HG02885 (cell line): ENCODE results near the gene STXBP3.
A peak's percentile ranks its signal among the peaks of the same experiment; 100 is the strongest.
"Not testable (repeated sequence)": the region's sequence is repeated elsewhere in the genome, so short reads cannot be mapped to it uniquely, and the experiment has no call there.

Experiments used
- ATAC-seq: cut with Tn5 transposase; IDR thresholded peaks from one replicate; pipeline ENCODE4 v1.9.1; 2021; ENCODE audit warnings: mild to moderate bottlenecking; ENCODE audit not compliant: unreplicated experiment, poor library complexity

The STXBP3 gene

GRCh38 chr1:108746382-108747170 is at the start of gene STXBP3:
STXBP3 (plus strand) TSS chr1:108746674; CDS start chr1:108746738, 64 bp downstream.
- peak; percentile 91 for ATAC-seq

- ATAC-seq: no peak
These were observed 46.8 kb upstream of the STXBP3 start for GRCh38 chr1:108699375-108700332.

GRCh38 chr1:108701176-108701849 is 45.2 kb upstream of the STXBP3 start:
- ATAC-seq: no peak

- not testable (repeated sequence) for ATAC-seq
These were observed 44.4 kb upstream of the STXBP3 start for GRCh38 chr1:108702109-108702508.

- peak; percentile 27 for ATAC-seq
These were observed 42.5 kb upstream of the STXBP3 start for GRCh38 chr1:108703939-108704338.

- ATAC-seq: no peak
These were observed 42.0 kb upstream of the STXBP3 start for GRCh38 chr1:108704496-108704895.

GRCh38 chr1:108706643-108707042 is 39.8 kb upstream of the STXBP3 start:
- no peak for ATAC-seq

- ATAC-seq: peak; percentile 60
These were observed 37.5 kb upstream of the STXBP3 start for GRCh38 chr1:108708691-108709660.

- ATAC-seq: no peak
These were observed 33.8 kb upstream of the STXBP3 start, which contains the start of gene FNDC7 for GRCh38 chr1:108712606-108713150. FNDC7 (plus strand) TSS chr1:108712908; CDS start chr1:108712934, 26 bp downstream.

GRCh38 chr1:108715932-108716331 is 30.5 kb upstream of the STXBP3 start:
- no peak for ATAC-seq

- ATAC-seq: no peak
These were observed 29.8 kb upstream of the STXBP3 start for GRCh38 chr1:108716437-108717230.

GRCh38 chr1:108717774-108718316 is 28.6 kb upstream of the STXBP3 start:
- no peak for ATAC-seq

GRCh38 chr1:108718927-108719655 is 27.4 kb upstream of the STXBP3 start:
- no peak for ATAC-seq

GRCh38 chr1:108719656-108720435 is 26.6 kb upstream of the STXBP3 start:
- ATAC-seq: no peak

GRCh38 chr1:108722292-108722691 is 24.2 kb upstream of the STXBP3 start:
- no peak for ATAC-seq

- no peak for ATAC-seq
These were observed 20.6 kb upstream of the STXBP3 start for GRCh38 chr1:108725906-108726305.
